Placental pericyte (primary cell): Measurements from ENCODE around the gene C5AR1. TPM values are rescaled to one million over a fixed set of nuclear protein-coding genes. Genes with fewer than 3 reads are reported as not detected.

Experiments
- total RNA-seq: library from RNA; depleted of rRNA; stranded (reverse); fragments of >200 nt; gene quantifications from 2 replicates; pipeline ENCODE4 v1.2.3, GENCODE V29; 2012

The C5AR1 gene
- 0.22 and 0.29 TPM in 2 replicates for total RNA-seq

DNA sequence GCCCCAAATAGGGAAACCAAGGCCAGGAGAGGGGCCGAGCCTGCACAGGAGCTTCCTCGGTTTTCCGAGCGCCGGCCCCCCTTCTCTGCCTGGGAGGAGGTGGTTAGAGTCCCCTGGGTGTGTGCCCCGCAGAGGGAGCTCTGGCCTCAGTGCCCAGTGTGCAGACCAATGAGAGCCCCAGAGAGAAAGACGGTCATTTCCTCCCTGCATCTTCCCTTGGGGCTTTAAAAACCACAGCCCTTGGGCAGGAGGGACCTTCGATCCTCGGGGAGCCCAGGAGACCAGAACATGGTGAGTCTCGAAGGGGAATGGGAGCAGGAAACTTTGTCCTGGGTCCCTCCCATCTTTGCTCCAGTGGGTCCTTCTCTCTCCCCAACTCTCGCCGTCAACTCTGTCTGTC lies at the start of gene C5AR1:
TSS of gene C5AR1 (plus strand) at position 254 of the 400 bp plus-strand sequence. CDS start at position 289, 35 bp downstream.

DNA sequence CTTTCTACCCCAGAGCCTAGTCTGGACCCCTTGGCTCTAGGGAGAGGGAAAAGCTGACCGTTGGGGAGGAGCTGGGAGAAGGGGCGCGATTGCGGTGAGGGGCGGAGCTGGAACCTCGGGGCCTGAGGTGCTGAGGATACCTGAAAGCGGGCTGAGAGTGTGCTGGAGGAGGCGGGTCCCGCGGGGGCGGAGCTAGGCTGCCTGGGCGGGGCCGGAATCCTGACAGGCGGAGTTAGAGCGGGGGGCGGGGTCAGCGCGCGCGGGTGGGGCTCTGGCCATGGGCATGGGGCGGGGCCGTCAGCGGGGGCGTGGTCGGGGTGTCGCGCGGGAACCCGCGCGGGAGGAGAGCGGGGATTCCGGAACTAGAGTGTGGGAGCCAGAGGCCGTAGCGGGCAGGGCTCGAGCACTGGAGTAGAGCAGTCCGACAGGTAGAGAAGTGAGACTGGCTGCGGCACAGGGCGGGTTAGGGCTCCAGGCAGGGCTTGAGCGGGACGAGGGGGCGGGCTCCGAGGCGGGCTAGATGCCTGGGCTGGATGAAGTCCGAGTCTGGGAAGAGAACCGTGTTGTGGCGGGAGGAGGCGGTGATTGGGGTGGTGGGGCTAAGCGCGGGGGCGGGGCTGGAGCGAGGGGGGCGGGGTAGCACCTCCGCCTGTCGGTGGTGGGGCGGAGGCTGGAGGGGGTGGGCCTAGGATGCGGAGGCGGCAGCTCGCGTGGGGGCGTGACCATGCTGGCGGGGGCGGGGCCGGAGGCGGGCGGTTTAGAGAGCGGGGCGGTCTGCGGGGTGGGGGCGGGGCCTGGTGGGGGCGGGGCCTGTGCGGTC lies 35.4 kb upstream of the C5AR1 start, which contains the start of gene INAFM1:
TSS of gene INAFM1 (plus strand) at position 815 of the 820 bp plus-strand sequence. CDS start 35 bp downstream, outside the sequence.

DNA sequence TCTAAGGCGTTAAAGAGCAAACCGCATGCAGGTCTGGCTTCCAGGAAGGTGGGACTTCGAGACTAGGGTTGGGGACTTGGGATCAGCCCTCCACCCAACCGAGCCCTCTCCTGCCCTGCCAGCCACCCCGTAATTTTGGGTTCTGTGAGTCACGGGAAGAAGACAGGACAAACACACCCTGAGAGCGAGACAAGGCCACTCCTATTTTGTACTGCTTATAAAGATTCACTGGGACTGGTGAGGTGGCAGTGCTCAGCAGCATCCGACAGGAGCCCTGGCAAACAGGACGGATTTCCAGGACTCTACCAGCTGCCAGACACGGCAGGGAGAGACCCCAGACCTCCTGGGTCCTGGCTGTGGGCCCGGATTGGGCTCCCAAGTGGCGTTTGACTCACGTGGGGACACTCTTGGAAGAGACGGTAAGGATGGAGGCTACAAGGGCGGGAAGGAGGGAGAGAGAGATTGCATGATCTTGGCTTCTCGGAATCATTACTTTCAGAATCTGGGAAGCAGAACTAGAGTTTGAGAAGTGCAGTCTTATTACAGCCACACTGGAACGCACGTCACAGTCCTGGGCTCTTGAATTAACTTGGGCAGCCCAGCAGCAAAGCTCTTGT lies 22.4 kb downstream of the C5AR1 start, which contains the start of gene C5AR2:
TSS of gene C5AR2 (plus strand) at position 245 of the 617 bp plus-strand sequence. CDS start 8,625 bp downstream, outside the sequence.

DNA sequence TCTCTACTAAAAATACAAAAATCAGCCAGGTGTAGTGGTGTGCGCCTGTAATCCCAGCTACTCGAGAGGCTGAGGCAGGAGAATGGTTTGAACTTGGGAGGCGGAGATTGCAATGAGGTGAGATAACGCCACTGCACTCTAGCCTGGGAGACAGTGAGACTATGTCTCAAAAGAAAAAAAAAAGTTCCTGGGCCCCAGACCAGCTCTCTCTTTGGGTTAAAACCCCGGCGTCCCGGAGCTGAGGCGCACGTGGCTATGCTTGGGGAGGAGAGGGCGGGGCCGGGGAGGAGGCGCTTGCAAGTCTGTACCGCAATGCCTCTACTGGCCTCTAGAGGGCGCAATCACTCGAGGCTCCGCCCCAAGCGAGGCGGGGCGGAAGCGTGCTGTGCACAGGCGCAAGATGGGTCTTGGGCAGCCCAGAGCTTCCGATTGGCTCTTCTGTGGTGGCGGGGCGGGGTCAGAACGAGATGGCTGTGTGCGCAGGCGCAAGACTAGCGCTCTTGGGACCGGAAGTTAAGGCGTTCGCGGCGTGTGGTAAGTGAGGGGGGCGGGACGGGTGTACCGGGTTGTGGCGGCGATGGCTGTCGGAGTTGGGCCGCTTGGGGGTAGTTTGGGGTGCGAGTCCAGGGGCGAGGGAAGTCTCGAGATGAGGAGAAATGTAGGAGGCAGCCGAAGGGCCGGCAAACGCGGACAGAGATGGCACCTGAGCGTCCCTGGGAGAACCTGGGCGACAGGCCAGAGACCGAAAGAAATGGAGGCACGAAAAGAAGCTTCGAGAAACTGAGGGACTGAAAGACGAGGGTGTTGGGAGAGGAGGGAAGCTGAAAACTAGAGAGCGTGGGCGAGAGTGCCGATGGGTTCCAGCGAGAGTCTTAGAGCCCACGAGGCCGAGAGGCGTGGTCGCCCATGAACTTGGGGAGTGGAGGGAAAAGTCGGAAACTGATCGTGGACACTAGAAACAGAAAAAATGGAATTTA lies 39.4 kb downstream of the C5AR1 start, which contains the start of gene DHX34:
TSS of gene DHX34 (plus strand) at position 497 of the 977 bp plus-strand sequence. CDS start 3,716 bp downstream, outside the sequence.

Other genes with a start within 250 kb of the C5AR1 start
- 15.8 and 28.9 TPM in 2 replicates for gene ZC3H4, start 196.1 kb upstream of the C5AR1 start, total RNA-seq
- gene SAE1, start 179.0 kb upstream of the C5AR1 start, total RNA-seq, result 128 and 179 TPM in 2 replicates
- 14.0 and 24.3 TPM in 2 replicates for gene BBC3, start 78.7 kb upstream of the C5AR1 start, total RNA-seq
- gene CCDC9, start 53.3 kb upstream of the C5AR1 start, total RNA-seq, result 12.5 and 15.2 TPM in 2 replicates
- 2.0 and 2.6 TPM in 2 replicates for gene INAFM1, start 35.0 kb upstream of the C5AR1 start, total RNA-seq
- 0.72 TPM in 1 of 2 replicates, not detected in the other for gene C5AR2, start 22.3 kb downstream of the C5AR1 start, total RNA-seq
- gene DHX34, start 39.5 kb downstream of the C5AR1 start, total RNA-seq, result 13.1 and 25.8 TPM in 2 replicates
- 42.5 and 95.0 TPM in 2 replicates for gene MEIS3, start 109.7 kb downstream of the C5AR1 start, total RNA-seq
- gene SLC8A2, start 162.0 kb downstream of the C5AR1 start, total RNA-seq, result not detected in 2 replicates
- gene KPTN, start 174.4 kb downstream of the C5AR1 start, total RNA-seq, result 2.4 and 2.6 TPM in 2 replicates
- 76.7 and 194 TPM in 2 replicates for gene NAPA, start 205.2 kb downstream of the C5AR1 start, total RNA-seq